GM21423 (cell line): ENCODE results near the gene PTPRM.
"Not testable (repeated sequence)": the region's sequence is repeated elsewhere in the genome, so short reads cannot be mapped to it uniquely, and the experiment has no call there.

ENCODE experiments used
- ATAC-seq: cut with Tn5 transposase; IDR thresholded peaks from one replicate; pipeline ENCODE4 v1.9.1; 2021; ENCODE audit warnings: mild to moderate bottlenecking, moderate library complexity; ENCODE audit not compliant: unreplicated experiment

Gene PTPRM

GRCh38 chr18:8439055-8439454, 871.9 kb downstream of the PTPRM start:
- ATAC-seq, result no peak

GRCh38 chr18:8443505-8443904, 876.4 kb downstream of the PTPRM start:
- no peak for ATAC-seq

- not testable (repeated sequence) for ATAC-seq
These were observed 879.8 kb downstream of the PTPRM start for GRCh38 chr18:8446936-8447335.

GRCh38 chr18:8448130-8448529, 881.0 kb downstream of the PTPRM start:
- no peak for ATAC-seq

- no peak for ATAC-seq
These were observed 882.9 kb downstream of the PTPRM start for GRCh38 chr18:8450013-8450412.

- ATAC-seq, result no peak
These were observed 884.0 kb downstream of the PTPRM start for GRCh38 chr18:8450898-8451665.

- no peak for ATAC-seq
These were observed 886.4 kb downstream of the PTPRM start for GRCh38 chr18:8453528-8453927.

- ATAC-seq, result no peak
These were observed 887.0 kb downstream of the PTPRM start for GRCh38 chr18:8454136-8454535.

GRCh38 chr18:8455661-8456614, 888.8 kb downstream of the PTPRM start:
- no peak for ATAC-seq
